Measurements from ENCODE around the gene CDC40.
"Not testable (repeated sequence)": the region's sequence is repeated elsewhere in the genome, so short reads cannot be mapped to it uniquely, and the experiment has no call there.

CDC40 gene

DNA sequence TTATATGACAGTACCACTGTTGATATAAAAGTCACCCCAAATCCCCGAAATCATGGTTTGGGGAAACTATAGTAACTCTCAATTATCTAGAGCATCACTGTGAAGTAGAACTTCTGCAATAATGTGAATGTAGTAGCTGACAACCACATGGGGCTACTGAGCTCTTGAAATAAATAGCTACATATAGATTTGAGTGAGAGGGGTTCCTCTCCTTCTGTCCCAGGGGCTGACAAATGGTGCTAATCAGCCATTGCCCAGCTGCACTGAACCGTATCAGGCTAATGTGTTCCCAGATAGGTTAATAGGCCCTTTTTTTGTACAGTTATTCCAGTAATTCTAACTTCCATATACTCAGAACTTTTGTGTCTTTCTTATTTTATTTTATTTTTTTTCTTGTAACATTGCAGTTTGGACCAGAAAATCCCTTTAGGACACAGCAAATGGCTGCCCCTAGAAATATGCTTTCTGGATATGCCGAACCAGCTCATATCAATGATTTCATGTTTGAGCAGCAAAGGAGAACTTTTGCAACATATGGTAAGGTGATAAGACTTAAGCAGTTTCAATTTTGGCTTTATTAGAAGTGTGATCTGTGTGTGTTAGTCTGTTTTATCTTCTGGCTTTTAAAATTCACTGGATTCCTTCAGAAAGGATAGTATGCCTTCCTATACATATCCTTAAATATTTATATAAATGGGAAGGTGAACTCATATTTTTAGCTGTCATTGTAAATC lies 21.1 kb downstream of the CDC40 start:
- no peak for DNase-seq

GRCh38 chr6:110207652-110208051 lies 27.4 kb downstream of the CDC40 start:
- DNase-seq = no peak

DNA sequence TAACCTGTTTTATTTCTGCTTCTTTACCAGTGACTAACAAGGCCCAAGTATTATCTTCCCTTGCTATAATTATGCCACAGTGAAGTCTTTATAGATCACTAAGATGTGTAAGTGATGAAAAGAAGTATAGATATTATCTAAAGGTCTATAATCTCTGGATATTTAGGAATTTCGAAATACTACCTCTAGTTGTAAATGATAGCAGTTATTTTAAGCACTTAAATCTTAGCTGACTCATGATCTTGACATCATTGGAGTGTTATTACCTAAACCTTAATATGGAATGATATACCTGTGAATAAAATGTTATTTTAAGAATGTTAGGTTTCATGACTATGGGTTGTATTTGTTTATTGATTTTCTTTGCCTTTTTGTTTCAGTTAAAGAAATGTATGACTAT lies 31.5 kb downstream of the CDC40 start:
- DNase-seq = no peak

DNA sequence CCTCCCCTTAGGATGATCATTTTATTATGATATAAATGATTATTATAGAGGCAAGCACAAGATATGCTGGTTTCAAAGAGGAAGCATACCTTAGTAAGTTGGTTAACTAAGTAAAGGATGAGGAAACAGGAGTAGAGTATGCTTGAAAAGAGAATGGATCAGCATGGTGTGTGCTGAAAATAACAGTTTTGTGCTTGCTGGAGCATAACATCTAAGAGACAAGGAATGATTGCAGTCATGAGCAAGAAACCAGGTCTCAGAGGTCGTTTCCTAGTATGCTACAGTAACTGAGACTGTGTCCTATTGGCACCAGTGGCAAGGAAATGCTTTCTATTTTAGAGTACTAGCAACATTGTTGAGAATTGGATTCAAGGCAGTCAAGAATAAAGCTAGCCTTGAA lies 34.1 kb downstream of the CDC40 start:
- DNase-seq = no peak

DNA sequence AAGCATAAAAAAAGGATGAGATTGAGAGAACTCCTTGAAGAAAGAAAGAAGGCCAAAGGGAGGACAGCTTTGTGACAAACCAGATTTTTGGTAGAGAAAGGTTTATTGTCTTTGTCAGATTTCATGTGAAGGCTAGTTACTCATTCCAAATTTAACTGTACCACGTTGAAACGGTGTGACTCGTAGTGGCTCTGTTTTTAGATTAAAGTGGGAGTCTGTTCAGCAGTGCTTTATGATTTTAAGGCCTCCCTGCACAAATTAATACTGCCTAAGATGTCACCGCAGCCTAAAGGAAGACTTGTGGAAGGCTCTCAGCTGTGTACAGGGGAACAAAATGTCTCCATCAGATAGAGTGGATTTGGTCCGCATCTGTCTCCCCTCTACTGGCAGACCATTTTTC lies 35.9 kb downstream of the CDC40 start:
- no peak for DNase-seq

DNA sequence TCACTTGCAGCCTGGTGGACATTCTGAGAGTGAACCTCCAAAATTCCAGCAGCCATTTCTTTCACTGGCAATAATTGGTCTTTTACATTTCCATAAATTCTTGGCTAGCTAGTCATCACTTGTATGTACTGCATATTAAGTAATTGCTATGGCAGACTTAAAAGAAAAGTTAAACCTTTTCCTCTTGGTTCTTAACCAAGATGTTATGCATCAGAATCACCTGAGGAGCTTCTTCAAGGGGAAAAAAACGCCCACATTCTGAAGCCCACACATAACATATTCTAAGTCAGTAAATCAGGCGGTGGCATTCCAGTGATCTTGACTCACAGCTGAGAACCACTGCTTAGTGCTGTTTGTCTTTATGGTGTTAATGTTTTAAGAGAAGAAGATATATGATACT lies 37.0 kb downstream of the CDC40 start:
- DNase-seq = no peak

GRCh38 chr6:110221738-110222137 lies 41.5 kb downstream of the CDC40 start:
- DNase-seq = no peak

GRCh38 chr6:110226261-110226660 lies 46.0 kb downstream of the CDC40 start:
- DNase-seq = no peak

- no peak for DNase-seq
These were observed 52.2 kb downstream of the CDC40 start for GRCh38 chr6:110232450-110232849.

DNA sequence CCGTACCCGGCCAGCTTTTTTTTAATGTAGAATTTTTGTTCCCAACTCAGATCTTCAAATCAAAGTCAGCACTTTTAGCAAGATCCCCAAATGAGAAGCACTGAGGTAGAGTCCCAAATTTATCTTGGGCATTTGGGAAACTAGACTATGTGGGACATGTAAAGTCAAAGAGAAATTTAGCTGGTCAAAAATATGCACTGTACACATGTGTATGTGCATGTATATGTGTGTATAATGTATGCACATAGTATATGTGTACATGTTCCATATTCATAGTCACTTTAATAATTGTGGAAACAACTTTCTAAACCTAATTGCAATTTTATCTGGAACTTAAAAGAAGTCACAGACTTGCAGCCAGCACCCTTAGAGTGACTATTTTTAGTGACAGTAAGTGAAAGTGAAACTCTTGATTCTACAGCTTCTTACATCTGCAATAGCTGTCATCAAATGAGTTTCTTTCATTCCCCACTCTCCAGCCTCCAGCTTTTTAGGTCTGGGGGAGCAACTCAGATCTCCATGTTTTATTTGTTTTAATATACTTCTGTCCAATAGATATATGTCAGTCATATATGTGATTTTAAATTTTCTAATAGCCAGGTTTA lies 53.6 kb downstream of the CDC40 start:
- no peak for DNase-seq

GRCh38 chr6:110236007-110236406 lies 55.8 kb downstream of the CDC40 start:
- not testable (repeated sequence) for DNase-seq

GRCh38 chr6:110239526-110240274 lies 59.5 kb downstream of the CDC40 start:
- DNase-seq = no peak

DNA sequence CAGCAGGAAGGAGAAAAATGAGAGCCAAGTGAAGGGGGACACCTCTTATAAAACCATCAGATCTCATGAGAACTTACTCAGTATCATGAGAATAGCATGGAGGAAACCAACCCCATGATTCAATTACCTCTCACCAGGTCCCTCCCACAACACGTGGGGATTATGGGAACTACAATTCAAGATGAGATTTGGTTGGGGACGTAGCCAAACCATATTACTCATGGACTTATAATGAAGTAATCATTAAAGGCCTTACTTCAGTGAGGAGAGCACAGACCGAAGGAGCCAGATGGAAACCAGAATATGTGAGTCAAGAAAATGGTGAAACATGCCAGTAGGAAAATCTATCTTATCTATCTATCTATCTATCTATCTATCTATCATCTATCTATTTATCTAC lies 64.4 kb downstream of the CDC40 start:
- DNase-seq = not testable (repeated sequence)

GRCh38 chr6:110246378-110246777 lies 66.2 kb downstream of the CDC40 start:
- no peak for DNase-seq

DNA sequence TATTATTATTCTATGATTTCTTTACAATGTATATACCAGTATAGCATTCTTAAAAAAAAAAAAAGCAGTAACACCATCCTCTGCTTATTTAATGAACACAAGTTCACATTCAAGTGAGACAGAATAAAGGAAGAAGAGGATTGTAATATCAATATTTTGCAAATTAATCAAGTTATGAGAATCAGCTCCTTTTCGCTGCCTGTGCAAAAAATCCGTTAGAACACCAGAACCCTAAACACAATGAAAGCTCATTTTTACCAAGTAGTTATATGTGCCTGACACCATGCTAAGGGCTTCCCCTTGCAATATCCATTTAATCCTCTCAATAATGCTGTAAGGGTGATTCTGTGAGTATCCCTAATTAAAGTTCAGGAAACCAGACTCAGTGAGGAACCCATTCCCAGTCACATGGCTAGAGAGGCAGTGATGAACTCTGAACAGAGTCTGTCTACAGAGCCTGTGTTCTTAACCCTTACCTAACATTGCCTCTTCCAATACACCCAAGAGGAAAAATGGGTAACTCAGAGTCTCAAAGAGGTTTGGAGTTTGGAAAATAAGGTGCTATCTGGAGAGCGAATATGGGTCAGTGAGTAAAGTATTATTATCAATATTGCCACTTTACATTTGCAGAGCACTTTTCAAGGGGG lies 66.8 kb downstream of the CDC40 start:
- DNase-seq = no peak

DNA sequence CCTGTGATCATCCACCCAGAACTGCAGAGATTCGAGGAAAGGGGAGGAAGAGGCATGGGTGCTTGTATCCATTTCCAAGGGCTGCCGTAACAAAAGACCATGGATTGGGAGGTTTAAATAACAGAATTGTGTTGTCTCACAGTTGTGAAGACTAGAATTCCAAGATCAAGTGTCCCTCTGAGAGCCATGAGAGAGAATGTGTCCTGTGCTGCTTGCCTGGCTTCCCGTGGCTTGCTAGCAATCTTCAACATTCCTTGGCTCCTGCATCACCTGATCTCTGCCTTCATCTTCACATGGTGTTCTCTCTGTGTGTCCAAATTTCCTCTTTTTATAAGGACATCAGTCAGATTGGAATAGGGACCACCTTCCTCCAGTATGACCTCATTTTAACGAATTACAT lies 69.8 kb downstream of the CDC40 start:
- DNase-seq = no peak

DNA sequence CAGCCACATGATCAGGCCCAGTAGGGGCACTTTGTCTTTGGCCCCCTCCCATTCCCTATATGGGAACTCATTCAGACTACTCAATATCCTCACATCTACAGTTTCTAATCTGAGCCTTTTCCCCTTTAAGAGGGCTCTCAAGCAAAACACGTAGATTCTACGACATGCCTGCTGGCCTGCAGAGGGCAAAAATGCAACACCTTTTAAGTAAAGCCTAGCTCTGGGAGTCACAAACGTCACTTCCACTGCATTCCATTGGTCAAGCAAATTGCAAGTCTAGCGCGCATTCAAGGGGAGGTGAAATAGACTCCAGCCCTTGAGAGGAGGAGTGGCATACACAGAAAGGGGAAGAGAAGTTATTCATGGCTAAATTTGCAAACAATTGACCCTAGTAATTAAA lies 70.6 kb downstream of the CDC40 start:
- DNase-seq = no peak

DNA sequence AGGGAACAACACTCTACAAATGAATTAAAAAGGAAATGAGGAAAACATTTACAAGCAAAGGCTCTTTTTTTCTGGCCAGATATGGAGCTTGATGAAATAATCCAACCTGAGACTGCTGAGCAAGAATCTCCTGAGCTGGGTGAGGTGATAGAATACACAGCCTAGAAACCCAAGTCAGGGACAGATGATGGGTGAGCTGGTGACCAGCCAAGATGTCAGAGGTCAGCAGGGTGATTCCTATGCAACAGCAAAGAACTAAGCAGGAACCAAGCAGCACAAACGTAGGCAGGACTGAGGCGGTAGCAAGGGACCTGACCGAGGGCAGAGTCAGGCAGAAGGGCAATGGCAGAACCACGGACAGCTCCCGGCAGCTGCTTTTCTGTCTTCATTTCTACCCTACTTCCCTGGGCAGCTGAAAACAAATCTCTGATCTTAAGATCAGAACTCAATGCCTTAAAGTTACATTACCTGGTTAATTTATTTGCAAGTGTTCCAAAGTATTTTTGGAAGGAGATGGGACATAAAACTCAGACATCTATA lies 75.1 kb downstream of the CDC40 start:
- DNase-seq = no peak

GRCh38 chr6:110256366-110256765 lies 76.1 kb downstream of the CDC40 start:
- DNase-seq = no peak

GRCh38 chr6:110265273-110265672 lies 85.0 kb downstream of the CDC40 start:
- DNase-seq = no peak

- DNase-seq = no peak
These were observed 86.8 kb downstream of the CDC40 start for GRCh38 chr6:110266996-110267395.

GRCh38 chr6:110269623-110270022 lies 89.4 kb downstream of the CDC40 start:
- DNase-seq = no peak

- DNase-seq = no peak
These were observed 89.9 kb downstream of the CDC40 start for GRCh38 chr6:110270165-110270564.

GRCh38 chr6:110271732-110272022 lies 91.5 kb downstream of the CDC40 start:
- DNase-seq = no peak

Measured in NCI-H446 (cell line).